Measurements from ENCODE around the gene SYPL1.

DNA sequence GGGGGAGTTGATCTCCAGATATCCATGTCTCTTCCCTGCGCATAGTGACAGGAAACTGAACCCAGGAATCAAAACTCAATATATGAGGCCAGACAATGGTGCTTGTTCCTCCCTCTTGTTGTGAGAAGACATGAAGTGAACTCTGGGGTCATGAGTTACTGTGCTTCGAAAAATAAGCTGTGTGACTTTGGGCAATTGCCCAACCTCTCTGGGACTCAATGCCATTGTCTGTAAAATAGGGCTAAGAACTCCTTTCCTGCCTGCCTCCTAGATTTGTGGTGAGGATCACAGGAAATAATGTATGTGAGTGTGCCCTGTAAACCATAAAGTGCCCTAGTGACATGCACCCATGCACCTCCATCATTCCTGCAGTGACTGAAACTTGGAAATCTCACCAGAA, 48.4 kb downstream of the SYPL1 start:
- TF ChIP-seq, protein P1, sequence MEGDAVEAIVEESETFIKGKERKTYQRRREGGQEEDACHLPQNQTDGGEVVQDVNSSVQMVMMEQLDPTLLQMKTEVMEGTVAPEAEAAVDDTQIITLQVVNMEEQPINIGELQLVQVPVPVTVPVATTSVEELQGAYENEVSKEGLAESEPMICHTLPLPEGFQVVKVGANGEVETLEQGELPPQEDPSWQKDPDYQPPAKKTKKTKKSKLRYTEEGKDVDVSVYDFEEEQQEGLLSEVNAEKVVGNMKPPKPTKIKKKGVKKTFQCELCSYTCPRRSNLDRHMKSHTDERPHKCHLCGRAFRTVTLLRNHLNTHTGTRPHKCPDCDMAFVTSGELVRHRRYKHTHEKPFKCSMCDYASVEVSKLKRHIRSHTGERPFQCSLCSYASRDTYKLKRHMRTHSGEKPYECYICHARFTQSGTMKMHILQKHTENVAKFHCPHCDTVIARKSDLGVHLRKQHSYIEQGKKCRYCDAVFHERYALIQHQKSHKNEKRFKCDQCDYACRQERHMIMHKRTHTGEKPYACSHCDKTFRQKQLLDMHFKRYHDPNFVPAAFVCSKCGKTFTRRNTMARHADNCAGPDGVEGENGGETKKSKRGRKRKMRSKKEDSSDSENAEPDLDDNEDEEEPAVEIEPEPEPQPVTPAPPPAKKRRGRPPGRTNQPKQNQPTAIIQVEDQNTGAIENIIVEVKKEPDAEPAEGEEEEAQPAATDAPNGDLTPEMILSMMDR (IDR thresholded peaks at IDR 0.05) = no peak
- no peak for TF ChIP-seq POLR2A (IDR thresholded peaks at IDR 0.05)
- TF ChIP-seq POLR2AphosphoS5 (IDR thresholded peaks at IDR 0.05; ENCODE audit: insufficient read depth in 1 of 2, low read depth in 1 of 2) = no peak

Data from vagina (tissue), 2 donors.